Chondrocyte (in vitro differentiated cells): ENCODE results near the gene ZNF692. TPM values are rescaled to one million over a fixed set of nuclear protein-coding genes. Genes with fewer than 3 reads are reported as not detected.

ENCODE experiments used
- DNase-seq: peaks from one replicate; pipeline ENCODE4 v3.0.0; 2021; ENCODE audit warnings: mixed read lengths, low spot score
- H3K27ac Mint-ChIP-seq: one replicate; pipeline ENCODE4 v1.8.0; 2021; ENCODE audit warnings: mild to moderate bottlenecking, moderate library complexity, mixed read lengths; ENCODE audit not compliant: unreplicated experiment
- H3K27me3 Mint-ChIP-seq: 2 replicates; pipeline ENCODE4 v1.8.0; 2021; ENCODE audit warnings: low read depth, mixed read lengths
- H3K36me3 Mint-ChIP-seq: 2 replicates; pipeline ENCODE4 v1.8.0; 2021; ENCODE audit warnings: low read depth, mixed read lengths
- H3K4me1 Mint-ChIP-seq: 2 replicates; pipeline ENCODE4 v1.8.0; 2021; ENCODE audit warnings: low read depth, mild to moderate bottlenecking, mixed read lengths
- H3K4me3 Mint-ChIP-seq: one replicate; pipeline ENCODE4 v1.8.0; 2021; ENCODE audit warnings: mild to moderate bottlenecking, moderate library complexity, mixed read lengths; ENCODE audit not compliant: unreplicated experiment
- H3K9me3 Mint-ChIP-seq: 2 replicates; pipeline ENCODE4 v1.8.0; 2021; ENCODE audit warnings: low read depth, mixed read lengths
- CTCF ChIP-seq: fragments of 200-600 bp; sonication (generic); IDR thresholded peaks from 2 replicates; pipeline ENCODE4 v1.5.0; 2021; ENCODE audit warnings: antibody characterized with exemption, mild to moderate bottlenecking, moderate library complexity
- total RNA-seq: library from RNA; stranded (reverse); gene quantifications from 3 replicates; pipeline ENCODE4 v1.2.1, GENCODE V29; 2021

The ZNF692 gene
- total RNA-seq, 1 donor from 2014 or later, result 21.6 TPM

GRCh38 chr1:248818505-248819374, 40.1 kb downstream of the ZNF692 start:
- H3K36me3 Mint-ChIP-seq, result peaks cover 25% of the 10 kb centered on the region
- DNase-seq, result no peak

GRCh38 chr1:248817065-248817464, 41.8 kb downstream of the ZNF692 start:
- Mint-ChIP-seq H3K9me3 (no peaks in the 10 kb centered on the region), H3K4me3 (no peak overlapping the region), H3K27ac (no peak overlapping the region), H3K4me1 (peaks cover 26% of the 10 kb centered on the region), H3K36me3 (peaks cover 37% of the 10 kb centered on the region), H3K27me3 (no peaks in the 10 kb centered on the region)
- no peak for DNase-seq
- no peak for TF ChIP-seq CTCF

More at GRCh38 chr1:248818505-248819374, 40.1 kb downstream of the ZNF692 start:
- Mint-ChIP-seq H3K27me3 (no peaks in the 10 kb centered on the region), H3K9me3 (no peaks in the 10 kb centered on the region), H3K4me3 (no peak overlapping the region), H3K4me1 (peaks cover 43% of the 10 kb centered on the region), H3K27ac (no peak overlapping the region)
- TF ChIP-seq CTCF, result no peak

GRCh38 chr1:248816042-248816851, 42.6 kb downstream of the ZNF692 start:
- TF ChIP-seq CTCF, result no peak
- no peak overlapping the region for H3K4me3 Mint-ChIP-seq

GRCh38 chr1:248815407-248816034, 43.4 kb downstream of the ZNF692 start:
- no peaks in the 10 kb centered on the region for H3K9me3 Mint-ChIP-seq
- H3K27ac Mint-ChIP-seq, result no peak overlapping the region
- DNase-seq, result no peak
- H3K36me3 Mint-ChIP-seq, result peaks cover 39% of the 10 kb centered on the region
- no peak for TF ChIP-seq CTCF
- peaks cover 11% of the 10 kb centered on the region for H3K4me1 Mint-ChIP-seq
- no peaks in the 10 kb centered on the region for H3K27me3 Mint-ChIP-seq
- H3K4me3 Mint-ChIP-seq, result no peak overlapping the region

More at GRCh38 chr1:248816042-248816851, 42.6 kb downstream of the ZNF692 start:
- H3K9me3 Mint-ChIP-seq, result no peaks in the 10 kb centered on the region
- no peak overlapping the region for H3K27ac Mint-ChIP-seq
- H3K4me1 Mint-ChIP-seq, result peaks cover 18% of the 10 kb centered on the region
- peaks cover 39% of the 10 kb centered on the region for H3K36me3 Mint-ChIP-seq
- no peaks in the 10 kb centered on the region for H3K27me3 Mint-ChIP-seq
- no peak for DNase-seq

- no peak overlapping the region for H3K27ac Mint-ChIP-seq
- H3K4me1 Mint-ChIP-seq, result peaks cover 4% of the 10 kb centered on the region
- H3K36me3 Mint-ChIP-seq, result peaks cover 40% of the 10 kb centered on the region
- no peak overlapping the region for H3K4me3 Mint-ChIP-seq
- no peaks in the 10 kb centered on the region for H3K27me3 Mint-ChIP-seq
- no peaks in the 10 kb centered on the region for H3K9me3 Mint-ChIP-seq
- DNase-seq, result no peak
- TF ChIP-seq CTCF, result no peak
These were observed 44.5 kb downstream of the ZNF692 start for GRCh38 chr1:248814351-248814750.
